Coronary artery (tissue), 2 donors: Measurements from ENCODE around the gene MON1A.
"Not testable (repeated sequence)": the region's sequence is repeated elsewhere in the genome, so short reads cannot be mapped to it uniquely, and the experiment has no call there.

Experiments
- DNase-seq: peaks from one replicate; pipeline ENCODE4 v3.0.0-alpha.2; 2017; ENCODE audit warnings: low spot score
- H3K27ac ChIP-seq, 2 donors: fragments of 200-600 bp; sonication (generic); one replicate each; pipeline ENCODE4 v1.5.1; 2016 to 2019
- H3K4me3 ChIP-seq: fragments of 200-600 bp; sonication (generic); 2 replicates; pipeline ENCODE4 v1.5.1; 2016; ENCODE audit warnings: mild to moderate bottlenecking, moderate library complexity
- CTCF ChIP-seq: fragments of 200-600 bp; sonication (generic); IDR thresholded peaks from one replicate; pipeline ENCODE4 v1.5.1; 2019; ENCODE audit warnings: antibody characterized with exemption

Gene MON1A

GRCh38 chr3:49906073-49906743, 23.4 kb downstream of the MON1A start:
- Histone ChIP-seq H3K4me3 (peak overlapping the region; percentile 66), H3K27ac (peak overlapping the region in 1 of 2 donors; percentile 76)
- no peak for DNase-seq
- TF ChIP-seq CTCF: peak; percentile 69

GRCh38 chr3:49904448-49904847, 25.2 kb downstream of the MON1A start:
- H3K4me3 ChIP-seq, DNase-seq, H3K27ac ChIP-seq: not testable (repeated sequence)

GRCh38 chr3:49903451-49904424, 25.9 kb downstream of the MON1A start, which contains the start of gene MST1R:
Gene MST1R (minus strand): TSS chr3:49903873. CDS start chr3:49903609, 264 bp downstream.
- Histone ChIP-seq H3K27ac (no peak within 1 kb of the TSS), H3K4me3 (peak within 1 kb of the TSS; percentile 66)
- no peak for TF ChIP-seq CTCF
- no peak for DNase-seq

GRCh38 chr3:49902511-49903345, 26.9 kb downstream of the MON1A start:
- H3K4me3 ChIP-seq: peak overlapping the region; percentile 66
- H3K27ac ChIP-seq: no peak overlapping the region
- TF ChIP-seq CTCF: no peak
- DNase-seq: no peak

- no peak overlapping the region for H3K4me3 ChIP-seq
- DNase-seq: no peak
- no peak overlapping the region for H3K27ac ChIP-seq
- TF ChIP-seq CTCF: no peak
These were observed 28.0 kb downstream of the MON1A start for GRCh38 chr3:49901366-49902339.

- no peak for TF ChIP-seq CTCF
- Histone ChIP-seq H3K27ac (no peak overlapping the region), H3K4me3 (no peak overlapping the region)
- DNase-seq: no peak
These were observed 29.0 kb downstream of the MON1A start for GRCh38 chr3:49900491-49901153.
